ENCODE results near the gene TANC1.

- TF ChIP-seq, protein P1, sequence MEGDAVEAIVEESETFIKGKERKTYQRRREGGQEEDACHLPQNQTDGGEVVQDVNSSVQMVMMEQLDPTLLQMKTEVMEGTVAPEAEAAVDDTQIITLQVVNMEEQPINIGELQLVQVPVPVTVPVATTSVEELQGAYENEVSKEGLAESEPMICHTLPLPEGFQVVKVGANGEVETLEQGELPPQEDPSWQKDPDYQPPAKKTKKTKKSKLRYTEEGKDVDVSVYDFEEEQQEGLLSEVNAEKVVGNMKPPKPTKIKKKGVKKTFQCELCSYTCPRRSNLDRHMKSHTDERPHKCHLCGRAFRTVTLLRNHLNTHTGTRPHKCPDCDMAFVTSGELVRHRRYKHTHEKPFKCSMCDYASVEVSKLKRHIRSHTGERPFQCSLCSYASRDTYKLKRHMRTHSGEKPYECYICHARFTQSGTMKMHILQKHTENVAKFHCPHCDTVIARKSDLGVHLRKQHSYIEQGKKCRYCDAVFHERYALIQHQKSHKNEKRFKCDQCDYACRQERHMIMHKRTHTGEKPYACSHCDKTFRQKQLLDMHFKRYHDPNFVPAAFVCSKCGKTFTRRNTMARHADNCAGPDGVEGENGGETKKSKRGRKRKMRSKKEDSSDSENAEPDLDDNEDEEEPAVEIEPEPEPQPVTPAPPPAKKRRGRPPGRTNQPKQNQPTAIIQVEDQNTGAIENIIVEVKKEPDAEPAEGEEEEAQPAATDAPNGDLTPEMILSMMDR (optimal IDR thresholded peaks at IDR 0.05 in 1 of 3, IDR thresholded peaks at IDR 0.05 in 1 of 3, conservative IDR thresholded peaks at IDR 0.05 in 1 of 3; ENCODE audit: extremely low read depth in 1 of 3, insufficient read depth in 2 of 3, low read length in 3 of 3): no peak
- no peak for TF ChIP-seq EZH2 (IDR thresholded peaks at IDR 0.05; ENCODE audit: low read length)
Measured at GRCh38 chr2:159177357-159177756, 208.9 kb downstream of the TANC1 start.
